DND-41 (cell line): ENCODE results near the gene ABHD15.

Source experiments
- CTCF ChIP-seq: IDR thresholded peaks from 2 replicates; pipeline ENCODE4 v1.5.1; 2012; ENCODE audit warnings: borderline replicate concordance, low read length, moderate library complexity, mild to moderate bottlenecking; ENCODE audit not compliant: poor library complexity, severe bottlenecking; ENCODE audit errors: extremely low read depth
- EZH2 ChIP-seq: IDR thresholded peaks from 3 replicates; pipeline ENCODE4 v1.6.1; 2012; ENCODE audit warnings: borderline replicate concordance, low read depth, mild to moderate bottlenecking, moderate library complexity, low read length, inconsistent platforms; ENCODE audit not compliant: severe bottlenecking

GRCh38 chr17:29612094-29612403 lies 45.2 kb upstream of the ABHD15 start:
- TF ChIP-seq CTCF (no peak), EZH2 (no peak)
